ENCODE measurements around the gene DDX43.

DDX43 gene

DNA sequence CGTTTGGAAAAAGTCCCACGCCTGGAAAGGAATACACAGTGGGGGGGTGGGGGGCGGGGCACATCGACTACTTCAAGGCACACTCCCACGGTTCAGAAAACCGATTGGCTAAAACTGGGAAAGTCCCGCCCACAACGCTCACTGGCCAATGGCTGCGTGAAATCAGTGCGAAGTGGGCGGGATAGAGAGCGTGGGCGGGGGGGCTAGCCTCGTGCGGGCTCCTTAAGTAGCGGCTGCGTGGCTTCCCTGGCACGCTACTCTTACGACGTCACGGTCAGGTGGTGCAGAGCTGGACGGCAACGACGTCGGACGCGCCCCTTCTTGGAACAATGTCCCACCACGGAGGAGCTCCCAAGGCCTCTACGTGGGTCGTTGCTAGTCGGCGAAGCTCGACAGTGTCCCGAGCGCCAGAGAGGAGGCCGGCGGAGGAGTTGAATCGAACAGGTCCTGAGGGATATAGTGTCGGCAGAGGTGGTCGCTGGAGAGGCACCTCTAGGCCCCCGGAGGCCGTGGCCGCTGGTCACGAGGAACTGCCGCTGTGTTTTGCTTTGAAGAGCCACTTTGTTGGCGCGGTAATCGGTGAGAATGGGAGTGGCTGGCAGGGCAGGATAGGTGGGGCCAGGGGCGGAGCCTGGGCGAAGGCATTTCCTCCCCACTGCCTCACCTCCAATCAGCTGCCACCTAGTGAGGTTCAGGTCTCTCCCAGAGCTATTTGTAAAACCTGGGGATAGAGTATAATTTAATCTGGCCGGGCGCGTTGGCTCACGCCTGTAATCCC, at the start of gene DDX43:
TSS of gene DDX43 (plus strand) at position 252 of the 778 bp plus-strand sequence. CDS start at position 330, 78 bp downstream.
- peak within 1 kb of the TSS; percentile 94 for H3K27ac Mint-ChIP-seq

DNA sequence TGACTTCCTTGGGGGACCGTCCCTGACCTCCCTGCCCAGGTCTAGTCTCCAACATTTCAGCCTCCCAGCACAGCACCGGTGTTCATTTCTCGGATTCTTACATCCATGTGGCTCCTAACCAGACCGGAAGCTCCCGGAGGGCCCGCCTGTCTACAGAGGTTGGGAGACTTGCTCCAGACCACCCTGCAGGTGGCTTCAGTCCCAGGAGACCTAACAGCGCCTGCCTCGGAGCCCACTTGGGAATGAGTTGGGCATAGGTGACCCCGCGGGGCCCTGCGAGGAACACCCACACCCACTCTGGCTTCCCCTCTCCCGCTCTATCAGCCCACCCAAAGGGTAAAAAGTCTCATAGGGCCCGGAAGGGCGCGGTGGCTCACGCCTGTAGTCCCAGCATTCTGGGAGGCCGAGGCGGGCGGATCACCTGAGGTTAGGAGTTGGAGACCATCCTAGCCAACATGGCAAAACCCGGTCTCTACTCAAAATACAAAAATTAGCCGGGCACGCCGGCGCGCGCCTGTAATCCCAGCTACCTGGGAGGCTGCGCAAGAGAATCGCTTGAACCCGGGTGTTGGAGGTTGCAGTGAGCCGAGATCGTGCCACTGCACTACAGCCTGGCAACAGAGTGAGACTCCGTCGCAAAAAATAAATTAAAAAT, 46.0 kb upstream of the DDX43 start:
- no peak for DNase-seq (ENCODE audit: low spot score)
- H3K9me3 Mint-ChIP-seq = no peaks in the 10 kb centered on the region
- no peak overlapping the region for H3K4me3 Mint-ChIP-seq
- H3K36me3 Mint-ChIP-seq (ENCODE audit: low read depth) = no peaks in the 10 kb centered on the region
- H3K4me1 Mint-ChIP-seq (ENCODE audit: low read depth) = no peaks in the 10 kb centered on the region
- no peak overlapping the region for H3K27ac Mint-ChIP-seq
- H3K27me3 Mint-ChIP-seq (ENCODE audit: low read depth) = peaks cover 51% of the 10 kb centered on the region

More for the DNA sequence above, at the start of gene DDX43:
- no peaks in the 10 kb centered on the region for H3K27me3 Mint-ChIP-seq (ENCODE audit: low read depth)
- peak; percentile 33 for DNase-seq (ENCODE audit: low spot score)
- H3K4me3 Mint-ChIP-seq = peak within 1 kb of the TSS; percentile 81
- peaks cover 17% of the 10 kb centered on the region for H3K4me1 Mint-ChIP-seq (ENCODE audit: low read depth)
- H3K9me3 Mint-ChIP-seq = no peaks in the 10 kb centered on the region
- peaks cover 4% of the 10 kb centered on the region for H3K36me3 Mint-ChIP-seq (ENCODE audit: low read depth)

DNA sequence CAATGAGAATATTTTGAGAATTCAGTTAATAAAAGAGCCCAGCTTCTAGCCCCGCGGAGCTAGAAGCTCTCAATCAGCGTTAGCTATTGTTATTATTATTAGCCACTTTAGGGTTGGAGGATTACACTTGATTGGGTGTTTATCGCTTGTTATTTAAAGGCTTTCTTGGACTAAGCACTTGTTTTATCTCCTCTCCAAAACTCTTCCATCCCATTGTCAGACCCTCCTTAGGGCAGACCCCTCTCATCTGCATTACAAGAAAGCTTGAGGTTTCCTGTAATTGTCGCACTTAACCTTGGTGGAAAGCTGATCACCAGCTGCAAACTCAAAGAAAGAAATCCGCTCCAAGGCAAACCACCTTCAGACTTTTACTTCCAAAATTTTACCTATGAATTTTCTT, 45.3 kb upstream of the DDX43 start:
- Mint-ChIP-seq H3K4me3 (no peak overlapping the region), H3K27me3 (ENCODE audit: low read depth) (peaks cover 50% of the 10 kb centered on the region), H3K4me1 (ENCODE audit: low read depth) (no peaks in the 10 kb centered on the region), H3K27ac (no peak overlapping the region), H3K9me3 (no peaks in the 10 kb centered on the region), H3K36me3 (ENCODE audit: low read depth) (no peaks in the 10 kb centered on the region)
- no peak for DNase-seq (ENCODE audit: low spot score)

DNA sequence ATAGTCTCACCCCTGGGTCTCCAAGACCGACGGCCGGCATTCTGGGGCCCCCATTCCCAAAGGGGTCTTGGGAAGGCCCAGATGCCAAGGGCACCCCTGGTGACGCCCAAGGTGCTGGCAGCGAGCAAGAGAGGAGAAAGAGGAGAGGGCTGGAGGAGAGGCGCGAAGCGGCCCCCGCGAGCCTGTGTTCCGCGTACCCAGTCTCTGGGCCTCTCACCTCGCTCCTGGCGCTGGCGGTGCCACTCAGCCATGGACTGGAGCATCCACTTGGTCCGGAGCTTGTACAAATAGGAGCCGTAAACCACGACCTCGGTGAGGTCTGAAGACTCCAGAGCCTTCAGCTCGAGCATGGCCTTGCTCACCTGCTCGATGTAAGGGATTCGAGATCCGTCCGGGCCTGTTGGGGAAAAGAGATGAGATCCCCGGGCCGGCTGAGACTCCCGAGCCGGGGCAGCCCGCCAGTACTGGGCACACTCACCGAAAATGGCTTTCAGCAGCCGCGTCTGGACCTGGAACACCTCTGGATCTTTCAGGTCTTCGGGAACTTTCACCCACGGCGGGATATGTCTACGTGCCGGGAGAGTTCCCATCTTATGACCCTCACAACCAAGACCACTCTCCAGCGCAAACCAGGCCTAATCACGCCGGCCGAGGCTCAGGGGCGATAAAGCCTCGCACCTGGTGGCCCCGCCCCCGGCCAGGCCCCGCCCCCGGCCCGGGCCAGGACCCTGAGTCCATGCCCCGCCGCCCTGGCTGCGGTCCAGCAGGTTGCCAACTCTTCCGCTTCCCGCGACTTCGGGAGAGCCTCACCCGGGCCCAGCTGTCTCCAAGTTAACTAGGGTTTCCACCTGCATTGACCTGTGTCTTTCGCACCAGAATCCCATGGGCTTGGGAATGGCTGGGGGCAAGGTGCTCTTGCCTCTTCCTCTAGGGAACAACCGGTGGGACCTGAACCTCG, 40.7 kb upstream of the DDX43 start, which contains the start of gene DPPA5:
TSS of gene DPPA5 (minus strand) at position 641 of the 958 bp plus-strand sequence. CDS start at position 590, 51 bp downstream.
- Mint-ChIP-seq H3K27ac (no peak within 1 kb of the TSS), H3K4me1 (ENCODE audit: low read depth) (no peaks in the 10 kb centered on the region), H3K9me3 (no peaks in the 10 kb centered on the region), H3K36me3 (ENCODE audit: low read depth) (no peaks in the 10 kb centered on the region), H3K4me3 (no peak within 1 kb of the TSS), H3K27me3 (ENCODE audit: low read depth) (peaks cover 35% of the 10 kb centered on the region)
- DNase-seq (ENCODE audit: low spot score) = no peak

DNA sequence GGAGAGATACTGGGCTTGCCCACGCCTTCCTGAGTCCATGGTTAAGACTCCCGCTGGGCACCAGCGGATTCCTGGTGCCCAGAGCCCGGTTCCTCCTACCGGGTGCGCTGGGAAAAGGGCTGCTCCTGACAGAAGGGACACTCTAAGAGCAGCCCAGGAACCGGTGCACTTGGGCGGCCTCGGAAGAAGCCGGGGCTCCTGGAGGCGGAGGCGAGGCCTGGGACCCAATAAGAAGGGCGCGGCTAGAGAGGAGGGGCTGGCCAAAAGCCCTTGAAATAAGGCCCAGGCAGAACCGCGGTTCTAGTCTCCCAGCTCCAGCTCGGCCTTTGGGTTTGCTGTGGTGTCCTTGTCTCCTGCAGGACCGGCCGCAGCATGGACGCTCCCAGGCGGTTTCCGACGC, 32.3 kb upstream of the DDX43 start, which contains the start of gene KHDC3L:
TSS of gene KHDC3L (plus strand) at position 301 of the 400 bp plus-strand sequence. CDS start at position 373, 72 bp downstream.
- Mint-ChIP-seq H3K27ac (no peak within 1 kb of the TSS), H3K27me3 (ENCODE audit: low read depth) (peaks cover 2% of the 10 kb centered on the region), H3K9me3 (no peaks in the 10 kb centered on the region), H3K4me1 (ENCODE audit: low read depth) (no peaks in the 10 kb centered on the region), H3K4me3 (no peak within 1 kb of the TSS), H3K36me3 (ENCODE audit: low read depth) (no peaks in the 10 kb centered on the region)
- no peak for DNase-seq (ENCODE audit: low spot score)

DNA sequence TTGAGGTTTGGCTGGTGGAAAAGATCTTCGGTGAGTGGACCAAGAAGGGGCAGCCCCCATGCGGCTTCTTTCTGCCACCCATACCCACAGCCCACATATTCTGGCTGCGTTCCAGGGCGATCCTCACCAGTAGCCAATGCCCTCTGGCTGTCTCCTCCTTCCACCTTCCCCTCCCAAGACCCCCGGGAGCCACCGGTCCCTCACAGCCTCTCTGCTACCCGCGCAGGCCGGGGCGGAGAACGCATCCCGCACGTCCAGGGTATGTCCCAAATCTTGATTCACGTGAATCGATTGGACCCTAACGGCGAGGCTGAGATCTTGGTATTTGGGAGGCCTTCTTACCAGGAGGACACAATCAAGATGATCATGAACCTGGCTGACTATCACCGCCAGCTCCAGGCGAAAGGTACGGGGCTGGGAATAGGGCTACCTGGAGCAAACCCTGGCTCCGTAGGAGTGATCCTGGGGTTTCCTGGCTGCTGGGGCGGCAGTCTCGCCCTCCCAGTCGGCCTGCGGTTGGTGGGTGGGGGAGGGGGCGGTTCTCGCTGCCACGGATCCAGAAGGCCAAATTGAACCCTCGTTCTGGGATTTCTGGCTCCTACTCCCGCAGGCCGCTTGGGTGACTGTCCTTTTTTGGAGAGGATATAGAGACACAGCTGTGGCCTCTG, 31.6 kb upstream of the DDX43 start:
- no peak for DNase-seq (ENCODE audit: low spot score)
- H3K4me3 Mint-ChIP-seq = no peak overlapping the region
- H3K4me1 Mint-ChIP-seq (ENCODE audit: low read depth) = no peaks in the 10 kb centered on the region
- no peaks in the 10 kb centered on the region for H3K9me3 Mint-ChIP-seq
- H3K36me3 Mint-ChIP-seq (ENCODE audit: low read depth) = no peaks in the 10 kb centered on the region
- peaks cover 2% of the 10 kb centered on the region for H3K27me3 Mint-ChIP-seq (ENCODE audit: low read depth)
- H3K27ac Mint-ChIP-seq = no peak overlapping the region

DNA sequence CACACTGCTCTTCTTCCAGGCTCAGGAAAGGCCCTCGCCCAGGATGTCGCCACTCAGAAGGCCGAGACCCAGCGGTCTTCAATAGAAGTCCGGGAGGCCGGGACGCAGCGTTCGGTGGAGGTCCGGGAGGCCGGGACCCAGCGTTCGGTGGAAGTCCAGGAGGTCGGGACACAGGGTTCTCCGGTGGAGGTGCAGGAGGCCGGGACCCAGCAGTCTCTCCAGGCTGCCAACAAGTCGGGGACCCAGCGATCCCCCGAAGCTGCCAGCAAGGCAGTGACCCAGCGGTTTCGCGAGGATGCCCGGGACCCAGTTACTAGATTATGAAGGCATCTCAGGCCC, 31.1 kb upstream of the DDX43 start:
- Mint-ChIP-seq H3K27ac (no peak overlapping the region), H3K4me1 (ENCODE audit: low read depth) (no peaks in the 10 kb centered on the region), H3K9me3 (no peaks in the 10 kb centered on the region), H3K4me3 (no peak overlapping the region), H3K27me3 (ENCODE audit: low read depth) (peaks cover 3% of the 10 kb centered on the region), H3K36me3 (ENCODE audit: low read depth) (no peaks in the 10 kb centered on the region)
- no peak for DNase-seq (ENCODE audit: low spot score)

DNA sequence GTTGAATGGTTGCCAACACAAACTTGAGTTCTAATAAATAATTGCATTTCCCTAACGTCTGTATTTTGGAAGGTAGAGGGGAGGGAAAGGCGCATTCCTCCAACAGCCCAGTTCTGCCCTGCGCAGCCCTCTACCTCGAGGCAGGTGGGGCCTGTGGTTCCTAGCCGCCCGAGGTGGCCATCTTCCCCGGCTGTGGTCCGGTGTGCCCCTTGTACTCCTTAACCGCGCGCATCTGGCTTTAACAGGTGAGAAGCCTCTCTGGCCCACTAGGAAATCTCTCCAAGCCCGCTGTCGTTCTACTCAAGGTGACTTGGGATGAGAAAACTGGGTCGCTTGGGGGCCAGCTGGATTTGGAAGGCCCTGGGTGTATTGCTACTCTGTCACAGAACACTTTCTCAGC, 30.5 kb upstream of the DDX43 start:
- no peaks in the 10 kb centered on the region for H3K36me3 Mint-ChIP-seq (ENCODE audit: low read depth)
- H3K9me3 Mint-ChIP-seq = no peaks in the 10 kb centered on the region
- no peak overlapping the region for H3K27ac Mint-ChIP-seq
- H3K27me3 Mint-ChIP-seq (ENCODE audit: low read depth) = peaks cover 4% of the 10 kb centered on the region
- H3K4me3 Mint-ChIP-seq = no peak overlapping the region
- H3K4me1 Mint-ChIP-seq (ENCODE audit: low read depth) = no peaks in the 10 kb centered on the region
- DNase-seq (ENCODE audit: low spot score) = no peak

DNA sequence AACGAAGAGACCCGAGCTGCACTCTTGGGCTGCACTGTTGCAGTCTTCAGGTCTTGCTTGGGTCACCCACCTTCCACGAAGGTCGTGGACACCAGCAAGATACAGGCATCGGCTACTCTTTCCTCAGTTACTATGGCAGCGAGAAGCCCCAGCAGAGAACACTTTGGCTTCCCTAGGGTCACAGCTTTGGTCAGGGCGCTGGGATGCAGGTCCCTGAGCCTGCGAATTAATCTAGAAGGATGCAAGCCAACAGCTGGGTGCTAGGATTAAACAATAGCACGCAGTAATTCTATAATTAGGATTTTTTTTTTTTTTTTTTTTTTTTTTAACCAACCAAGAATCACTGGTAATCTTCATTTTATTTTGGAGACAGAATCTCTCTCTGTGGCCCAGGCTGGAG, 30.1 kb upstream of the DDX43 start:
- no peak for DNase-seq (ENCODE audit: low spot score)
- Mint-ChIP-seq H3K4me3 (no peak overlapping the region), H3K36me3 (ENCODE audit: low read depth) (no peaks in the 10 kb centered on the region), H3K4me1 (ENCODE audit: low read depth) (no peaks in the 10 kb centered on the region), H3K27me3 (ENCODE audit: low read depth) (peaks cover 4% of the 10 kb centered on the region), H3K27ac (no peak overlapping the region), H3K9me3 (no peaks in the 10 kb centered on the region)

DNA sequence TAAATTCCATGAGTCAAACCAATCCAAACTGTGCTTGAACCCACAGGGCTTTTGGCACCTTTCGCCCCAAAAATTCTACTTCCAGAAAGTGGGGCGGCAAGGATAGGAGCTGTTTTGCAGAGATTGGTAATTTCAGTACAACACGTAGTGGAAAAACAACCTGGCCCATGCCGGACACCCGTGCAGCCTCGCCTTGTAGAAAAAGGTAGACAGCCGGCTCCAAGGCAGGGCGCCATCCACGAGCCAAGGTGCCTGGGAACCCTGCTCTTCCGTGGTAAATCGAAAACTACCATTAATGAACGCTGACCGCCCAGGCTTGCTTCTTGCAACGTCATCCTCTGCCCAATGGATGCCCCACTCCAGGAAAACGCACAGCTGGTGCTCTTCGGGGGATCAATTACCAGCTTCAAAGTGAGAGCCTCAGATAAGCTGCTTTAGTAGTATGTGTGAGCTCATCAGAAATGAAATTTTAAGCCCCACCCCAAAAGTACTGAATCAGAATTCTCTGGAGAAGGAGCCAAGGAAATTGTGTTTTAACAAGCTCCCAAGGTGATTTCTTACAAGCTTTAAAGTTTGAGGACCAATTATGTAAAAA, 26.8 kb upstream of the DDX43 start:
- H3K4me1 Mint-ChIP-seq (ENCODE audit: low read depth) = no peaks in the 10 kb centered on the region
- H3K4me3 Mint-ChIP-seq = no peak overlapping the region
- no peak for DNase-seq (ENCODE audit: low spot score)

DNA sequence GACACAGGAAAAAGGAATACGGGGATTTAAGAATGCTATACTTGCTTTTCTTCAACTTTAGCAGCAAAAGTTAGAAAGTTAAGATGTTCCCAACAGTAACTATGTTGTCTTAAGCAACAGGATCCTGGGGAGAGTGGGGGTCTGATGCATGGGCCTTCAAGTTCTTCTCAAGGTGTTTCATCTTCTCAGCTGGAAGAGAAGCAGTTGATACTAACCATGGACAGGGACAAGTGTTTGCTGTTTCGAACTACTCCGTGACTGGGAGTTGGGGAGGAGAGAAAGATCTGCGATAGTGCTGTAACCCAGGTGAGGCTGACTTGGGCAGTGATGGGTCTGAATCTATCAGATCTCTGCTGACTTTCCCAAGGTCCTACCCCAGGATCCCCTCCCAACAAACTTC, 26.0 kb upstream of the DDX43 start:
- no peak for DNase-seq (ENCODE audit: low spot score)
- Mint-ChIP-seq H3K27me3 (ENCODE audit: low read depth) (peaks cover 4% of the 10 kb centered on the region), H3K36me3 (ENCODE audit: low read depth) (no peaks in the 10 kb centered on the region), H3K27ac (no peak overlapping the region), H3K4me3 (no peak overlapping the region), H3K9me3 (no peaks in the 10 kb centered on the region), H3K4me1 (ENCODE audit: low read depth) (no peaks in the 10 kb centered on the region)

More for the DNA sequence above, 26.8 kb upstream of the DDX43 start:
- Mint-ChIP-seq H3K27me3 (ENCODE audit: low read depth) (peaks cover 4% of the 10 kb centered on the region), H3K9me3 (no peaks in the 10 kb centered on the region), H3K36me3 (ENCODE audit: low read depth) (no peaks in the 10 kb centered on the region), H3K27ac (no peak overlapping the region)

DNA sequence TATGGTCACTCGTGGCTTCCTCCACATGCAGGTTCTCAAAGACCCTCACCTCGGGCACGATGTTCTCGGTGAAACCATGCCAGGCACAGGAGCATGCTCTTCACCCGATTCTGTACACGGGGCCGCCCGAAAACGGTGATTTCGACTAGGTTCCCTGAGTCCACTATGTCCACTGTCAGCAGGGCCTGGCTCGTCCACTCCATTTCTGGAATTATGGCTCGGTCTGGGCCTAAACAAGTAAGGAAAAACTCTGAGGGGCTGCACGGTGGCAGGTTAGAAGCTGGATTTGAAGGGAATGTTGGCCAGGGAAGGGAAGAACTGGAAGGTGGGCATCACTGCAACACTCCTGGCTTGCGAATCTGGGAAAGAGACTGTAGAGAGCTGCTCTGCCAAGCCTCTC, 25.5 kb upstream of the DDX43 start:
- Mint-ChIP-seq H3K36me3 (ENCODE audit: low read depth) (no peaks in the 10 kb centered on the region), H3K27me3 (ENCODE audit: low read depth) (peaks cover 4% of the 10 kb centered on the region), H3K4me1 (ENCODE audit: low read depth) (no peaks in the 10 kb centered on the region), H3K4me3 (no peak overlapping the region), H3K27ac (no peak overlapping the region), H3K9me3 (no peaks in the 10 kb centered on the region)
- DNase-seq (ENCODE audit: low spot score) = no peak

DNA sequence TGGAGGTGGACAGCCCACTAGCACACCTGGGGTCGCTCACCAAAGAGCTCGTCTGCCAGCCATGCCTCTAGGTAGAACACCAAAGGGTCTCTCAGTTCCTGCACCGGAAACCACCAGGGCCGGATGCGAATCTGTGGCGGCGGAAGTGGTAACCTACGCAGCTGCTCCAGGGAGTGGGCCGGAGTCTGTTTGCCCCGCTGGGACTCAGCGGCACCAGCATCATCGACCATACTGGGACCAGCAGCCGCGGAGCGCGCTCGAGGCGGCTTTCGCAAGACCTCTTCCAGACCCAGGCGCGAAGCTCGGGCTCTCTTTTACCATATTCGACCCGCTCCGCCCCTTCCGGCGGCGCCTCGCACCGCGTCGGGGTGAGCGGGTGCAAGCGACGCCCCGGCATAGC, 25.1 kb upstream of the DDX43 start, which contains the start of gene OOEP:
TSS of gene OOEP (minus strand) at position 335 of the 400 bp plus-strand sequence. CDS start at position 230, 105 bp downstream.
- no peak for DNase-seq (ENCODE audit: low spot score)
- H3K9me3 Mint-ChIP-seq = no peaks in the 10 kb centered on the region
- H3K4me3 Mint-ChIP-seq = no peak within 1 kb of the TSS
- H3K27me3 Mint-ChIP-seq (ENCODE audit: low read depth) = peaks cover 4% of the 10 kb centered on the region
- no peaks in the 10 kb centered on the region for H3K36me3 Mint-ChIP-seq (ENCODE audit: low read depth)
- H3K27ac Mint-ChIP-seq = no peak within 1 kb of the TSS
- no peaks in the 10 kb centered on the region for H3K4me1 Mint-ChIP-seq (ENCODE audit: low read depth)
